Measurements from ENCODE around the gene MYORG.

DNA sequence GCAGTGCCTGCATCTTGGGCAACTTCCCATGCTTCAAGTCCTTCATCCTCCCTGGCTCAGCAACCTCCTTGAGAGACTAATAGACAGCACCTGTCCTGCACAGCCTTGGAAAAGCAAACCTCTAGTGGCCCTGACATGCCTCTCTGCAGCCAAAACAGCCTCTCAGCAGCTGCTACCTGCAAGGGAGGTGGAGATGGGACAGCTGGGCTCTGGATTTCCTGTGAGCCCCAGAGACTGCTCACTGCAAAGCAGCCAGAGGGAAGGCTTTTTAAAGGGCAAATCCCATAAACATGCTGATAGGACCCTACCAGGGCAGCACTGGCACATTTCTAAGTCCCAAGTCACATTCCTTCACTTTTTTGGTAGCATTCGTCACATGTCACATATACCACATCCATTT is 31.5 kb upstream of the MYORG start:
- TF ChIP-seq, protein P1, sequence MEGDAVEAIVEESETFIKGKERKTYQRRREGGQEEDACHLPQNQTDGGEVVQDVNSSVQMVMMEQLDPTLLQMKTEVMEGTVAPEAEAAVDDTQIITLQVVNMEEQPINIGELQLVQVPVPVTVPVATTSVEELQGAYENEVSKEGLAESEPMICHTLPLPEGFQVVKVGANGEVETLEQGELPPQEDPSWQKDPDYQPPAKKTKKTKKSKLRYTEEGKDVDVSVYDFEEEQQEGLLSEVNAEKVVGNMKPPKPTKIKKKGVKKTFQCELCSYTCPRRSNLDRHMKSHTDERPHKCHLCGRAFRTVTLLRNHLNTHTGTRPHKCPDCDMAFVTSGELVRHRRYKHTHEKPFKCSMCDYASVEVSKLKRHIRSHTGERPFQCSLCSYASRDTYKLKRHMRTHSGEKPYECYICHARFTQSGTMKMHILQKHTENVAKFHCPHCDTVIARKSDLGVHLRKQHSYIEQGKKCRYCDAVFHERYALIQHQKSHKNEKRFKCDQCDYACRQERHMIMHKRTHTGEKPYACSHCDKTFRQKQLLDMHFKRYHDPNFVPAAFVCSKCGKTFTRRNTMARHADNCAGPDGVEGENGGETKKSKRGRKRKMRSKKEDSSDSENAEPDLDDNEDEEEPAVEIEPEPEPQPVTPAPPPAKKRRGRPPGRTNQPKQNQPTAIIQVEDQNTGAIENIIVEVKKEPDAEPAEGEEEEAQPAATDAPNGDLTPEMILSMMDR (IDR thresholded peaks at IDR 0.05 in 4 of 5, conservative IDR thresholded peaks at IDR 0.05 in 1 of 5) = no peak
- no peak for TF ChIP-seq POLR2A (IDR thresholded peaks at IDR 0.05)
